B cell (primary cell): ENCODE data around the gene ACP3. TPM values are rescaled to one million over a fixed set of nuclear protein-coding genes. Genes with fewer than 3 reads are reported as not detected.
"Not testable (repeated sequence)": the region's sequence is repeated elsewhere in the genome, so short reads cannot be mapped to it uniquely, and the experiment has no call there.

ENCODE experiments used
- ATAC-seq: fragments of 200-7000 bp; cut with Tn5 transposase; one replicate; pipeline ENCODE4 v1.10.0; 2021; ENCODE audit warnings: low read depth, mild to moderate bottlenecking, moderate number of reproducible peaks, moderate library complexity
- CTCF ChIA-PET: fragments of 350-600 bp; sonication (Branson Sonifier 250); formaldehyde crosslinking; loops from one replicate; lab custom pipeline; 2021; ENCODE audit warnings: antibody characterized with exemption, inconsistent platforms; lab: Charles Lee
- POLR2A ChIA-PET: fragments of 350-600 bp; sonication (Branson Sonifier 250); formaldehyde crosslinking; loops from one replicate; lab custom pipeline; 2021; ENCODE audit warnings: antibody characterized with exemption; lab: Charles Lee
- DNase-seq: peaks from one replicate; pipeline ENCODE4 v3.0.0; 2013
- H2AFZ ChIP-seq: 2 replicates; pipeline ENCODE4 v1.6.1; 2012; ENCODE audit warnings: mild to moderate bottlenecking, low read depth, low read length; ENCODE audit not compliant: insufficient read depth, poor library complexity, severe bottlenecking
- H3K27ac ChIP-seq, 2 donors: 1 replicate in 1 of 2; 2 replicates in 1 of 2; pipeline ENCODE4 v1.5.1; 2012 to 2013; ENCODE audit warnings: low read length in 2 of 2, mild to moderate bottlenecking in 2 of 2, moderate library complexity in 1 of 2
- H3K27me3 ChIP-seq, 4 experiments: fragments of 200-600 bp in 1 of 4; sonication (generic) in 1 of 4; replicated peaks in 1 of 4; 1 replicate in 2 of 4; 2 replicates in 2 of 4; pipeline versions ENCODE4 v1.6.1 to v1.7.0; 2013 to 2016; ENCODE audit warnings: low read length in 3 of 4, mild to moderate bottlenecking in 2 of 4, mixed read lengths in 1 of 4, moderate library complexity in 1 of 4; ENCODE audit not compliant: insufficient read depth in 4 of 4, control insufficient read depth in 3 of 4; ENCODE audit errors: control extremely low read depth in 1 of 4
- H3K36me3 ChIP-seq, 2 experiments: replicated peaks in 1 of 2; 1 replicate in 1 of 2; 2 replicates in 1 of 2; pipeline versions ENCODE4 v1.6.1 to v1.7.1; 2013; ENCODE audit warnings: low read length in 1 of 2; ENCODE audit not compliant: insufficient read depth in 2 of 2, control insufficient read depth in 1 of 2; ENCODE audit errors: control extremely low read depth in 1 of 2, extremely low read depth in 1 of 2
- H3K4me1 ChIP-seq, 2 donors: fragments of 200-600 bp in 1 of 2; sonication (generic) in 1 of 2; 1 replicate in 1 of 2; 2 replicates in 1 of 2; pipeline versions ENCODE4 v1.5.1 to v1.6.1; 2013 to 2017; ENCODE audit warnings: low read length in 2 of 2; ENCODE audit not compliant: control insufficient read depth in 2 of 2, insufficient read depth in 2 of 2
- H3K4me2 ChIP-seq: replicated peaks from 2 replicates; pipeline ENCODE3; 2012; ENCODE audit warnings: mild to moderate bottlenecking, low read depth, low read length; ENCODE audit not compliant: poor library complexity, severe bottlenecking
- H3K4me3 ChIP-seq, 5 experiments: fragments of 200-600 bp in 1 of 5; sonication (generic) in 1 of 5; 1 replicate in 3 of 5; 2 replicates in 2 of 5; pipeline versions ENCODE4 v1.5.1 to v1.7.0; 2011 to 2016; ENCODE audit warnings: low read length in 4 of 5, mild to moderate bottlenecking in 4 of 5, low read depth in 2 of 5, control low read depth in 1 of 5, moderate library complexity in 1 of 5; ENCODE audit not compliant: insufficient read depth in 1 of 5; ENCODE audit errors: control extremely low read depth in 1 of 5, extremely low read depth in 1 of 5
- H3K79me2 ChIP-seq: fragments of 200-600 bp; sonication (generic); one replicate; pipeline ENCODE4 v1.6.0; 2016; ENCODE audit warnings: low read length; ENCODE audit not compliant: control insufficient read depth, insufficient read depth
- H3K9ac ChIP-seq: fragments of 200-600 bp; sonication (generic); 2 replicates; pipeline ENCODE4 v1.6.1; 2017; ENCODE audit warnings: mild to moderate bottlenecking, low read length, moderate library complexity
- H3K9me3 ChIP-seq, 3 donors: one replicate each; pipeline versions ENCODE4 v1.6.1 to v1.7.1; 2013; ENCODE audit warnings: low read length in 2 of 3; ENCODE audit not compliant: control insufficient read depth in 2 of 3, insufficient read depth in 1 of 3; ENCODE audit errors: control extremely low read depth in 1 of 3
- H4K20me1 ChIP-seq: 2 replicates; pipeline ENCODE4 v1.6.0; 2012; ENCODE audit warnings: mild to moderate bottlenecking, low read length; ENCODE audit not compliant: insufficient read depth, control insufficient read depth, poor library complexity, severe bottlenecking
- H3K27ac Mint-ChIP-seq: one replicate; pipeline ENCODE4 v1.8.0; 2021; ENCODE audit warnings: mixed read lengths
- H3K27me3 Mint-ChIP-seq: one replicate; pipeline ENCODE4 v1.8.0; 2021; ENCODE audit warnings: mixed read lengths
- H3K4me1 Mint-ChIP-seq: one replicate; pipeline ENCODE4 v1.8.0; 2021; ENCODE audit warnings: mixed read lengths
- H3K4me3 Mint-ChIP-seq: one replicate; pipeline ENCODE4 v1.8.0; 2021; ENCODE audit warnings: mixed read lengths
- H3K9me3 Mint-ChIP-seq: one replicate; pipeline ENCODE4 v1.8.0; 2022; ENCODE audit warnings: mixed read lengths; ENCODE audit not compliant: insufficient read depth
- EZH2 ChIP-seq: IDR thresholded peaks from 2 replicates; pipeline ENCODE4 v1.6.1; 2012; ENCODE audit warnings: borderline replicate concordance, low read depth, mild to moderate bottlenecking, moderate library complexity, low read length; ENCODE audit not compliant: insufficient read depth, poor library complexity, severe bottlenecking
- WGBS: methylation state at CpG from one replicate; pipeline ENCODE4 v1.1.5; 2013; ENCODE audit warnings: missing lambda C conversion rate; ENCODE audit not compliant: insufficient coverage; 5-methylcytosine and 5-hydroxymethylcytosine counted together
- intact Hi-C: fragments of 100-400 bp; cut with micrococcal nuclease; formaldehyde crosslinking; loops from one replicate; pipeline ENCODE4 v1.10.0; 2022
- polyA plus RNA-seq: library from polyadenylated mRNA; depleted of rRNA; stranded (reverse); fragments of >200 nt; gene quantifications from 2 replicates; pipeline ENCODE4 v1.2.3, GENCODE V29; 2012
- total RNA-seq, 2 donors: library from RNA; stranded (reverse); fragments of 120-200 nt in 1 of 2; gene quantifications; 1 replicate in 1 of 2; 2 replicates in 1 of 2; pipeline versions ENCODE4 v1.2.3 to v1.2.4, GENCODE V29; 2013 to 2022
- TF ChIP-seq, protein P1 (sequence below): fragments of 200-600 bp; IDR thresholded peaks from one replicate; pipeline ENCODE4 v1.8.0; 2022; ENCODE audit warnings: antibody characterized with exemption, mild to moderate bottlenecking

Gene ACP3
- total and polyA plus RNA-seq, 2 donors (not counting 1 experiment from before 2014, with no cell fraction given): 0.36 to 0.64 TPM

DNA sequence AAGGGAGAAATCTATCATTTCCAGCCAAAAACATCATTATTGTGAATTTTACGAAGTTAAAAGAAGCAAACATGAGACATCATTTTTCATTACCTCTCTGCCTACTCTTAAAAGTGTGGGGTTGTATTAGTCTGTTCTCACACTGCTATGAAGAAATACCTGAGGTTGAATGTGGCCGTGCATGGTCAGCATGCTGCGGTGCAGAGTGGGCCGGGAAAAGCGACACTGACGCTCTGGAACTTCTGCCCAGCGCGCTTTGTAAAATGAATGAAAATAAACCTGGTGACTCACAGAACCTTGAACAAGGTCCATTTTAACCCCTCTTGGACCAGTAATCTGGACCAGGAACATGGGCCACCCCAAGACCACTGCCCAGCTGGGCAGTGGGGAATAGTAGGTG, 69.1 kb downstream of the ACP3 start:
- H3K27ac Mint-ChIP-seq: no peak overlapping the region
- ChIA-PET CTCF (no interaction called here), POLR2A (no interaction called here)
- Histone ChIP-seq H3K4me3 (no peak overlapping the region), H2AFZ (no peak overlapping the region), H3K27ac (no peak overlapping the region), H3K79me2 (no peaks in the 10 kb centered on the region), H3K4me2 (no peak overlapping the region), H3K27me3 (peaks cover 0 to 12% (median 0%) of the 10 kb centered on the region in 4 experiments), H3K9me3 (peaks cover 0 to 12% (median 0%) of the 10 kb centered on the region in 3 donors), H4K20me1 (no peaks in the 10 kb centered on the region), H3K4me1 (no peaks in the 10 kb centered on the region), H3K9ac (no peak overlapping the region), H3K36me3 (no peaks in the 10 kb centered on the region)
- DNase-seq (no peak), ATAC-seq (no peak)
- 97% methylated on average over 7 of the region's 8 CpGs for WGBS
- peaks cover 1% of the 10 kb centered on the region for H3K4me1 Mint-ChIP-seq
- no peak for TF ChIP-seq EZH2
- TF ChIP-seq, protein P1, sequence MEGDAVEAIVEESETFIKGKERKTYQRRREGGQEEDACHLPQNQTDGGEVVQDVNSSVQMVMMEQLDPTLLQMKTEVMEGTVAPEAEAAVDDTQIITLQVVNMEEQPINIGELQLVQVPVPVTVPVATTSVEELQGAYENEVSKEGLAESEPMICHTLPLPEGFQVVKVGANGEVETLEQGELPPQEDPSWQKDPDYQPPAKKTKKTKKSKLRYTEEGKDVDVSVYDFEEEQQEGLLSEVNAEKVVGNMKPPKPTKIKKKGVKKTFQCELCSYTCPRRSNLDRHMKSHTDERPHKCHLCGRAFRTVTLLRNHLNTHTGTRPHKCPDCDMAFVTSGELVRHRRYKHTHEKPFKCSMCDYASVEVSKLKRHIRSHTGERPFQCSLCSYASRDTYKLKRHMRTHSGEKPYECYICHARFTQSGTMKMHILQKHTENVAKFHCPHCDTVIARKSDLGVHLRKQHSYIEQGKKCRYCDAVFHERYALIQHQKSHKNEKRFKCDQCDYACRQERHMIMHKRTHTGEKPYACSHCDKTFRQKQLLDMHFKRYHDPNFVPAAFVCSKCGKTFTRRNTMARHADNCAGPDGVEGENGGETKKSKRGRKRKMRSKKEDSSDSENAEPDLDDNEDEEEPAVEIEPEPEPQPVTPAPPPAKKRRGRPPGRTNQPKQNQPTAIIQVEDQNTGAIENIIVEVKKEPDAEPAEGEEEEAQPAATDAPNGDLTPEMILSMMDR: no peak
- H3K4me3 Mint-ChIP-seq: no peak overlapping the region
- peaks cover 2% of the 10 kb centered on the region for H3K9me3 Mint-ChIP-seq
- peaks cover 5% of the 10 kb centered on the region for H3K27me3 Mint-ChIP-seq
- intact Hi-C loops: no loop called here

DNA sequence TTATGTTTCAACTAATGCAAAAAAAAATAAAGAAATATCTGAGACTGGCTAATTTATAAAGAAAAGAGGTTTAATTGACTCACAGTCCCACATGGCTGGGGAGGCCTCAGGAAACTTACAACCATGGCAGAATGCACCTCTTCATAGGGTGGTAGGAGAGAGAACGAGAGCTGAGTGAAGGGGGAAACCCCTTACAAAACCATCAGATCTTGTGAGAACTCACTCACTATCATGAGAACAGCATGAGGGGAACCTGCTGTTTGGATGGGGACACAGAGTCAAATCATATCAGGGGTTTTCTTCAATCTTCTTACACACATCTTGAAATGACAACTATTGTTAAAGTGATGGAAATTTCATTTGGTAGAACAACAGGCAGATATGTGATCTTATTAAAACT, 75.5 kb downstream of the ACP3 start:
- H3K4me3 Mint-ChIP-seq, H3K9me3 Mint-ChIP-seq, H3K79me2 ChIP-seq, H2AFZ ChIP-seq, H3K9me3 ChIP-seq, CTCF ChIA-PET, ATAC-seq, H3K9ac ChIP-seq, H3K27me3 ChIP-seq, DNase-seq, POLR2A ChIA-PET, H3K4me3 ChIP-seq, H3K4me2 ChIP-seq, H4K20me1 ChIP-seq, H3K27ac ChIP-seq, H3K4me1 ChIP-seq, H3K4me1 Mint-ChIP-seq, H3K36me3 ChIP-seq, intact Hi-C loops, H3K27me3 Mint-ChIP-seq, H3K27ac Mint-ChIP-seq: not testable (repeated sequence)
- no CpG with 5 or more reads among the region's 1 CpG for WGBS
